ENCODE data around the gene FCGR3A. TPM values are rescaled to one million over a fixed set of nuclear protein-coding genes. Genes with fewer than 3 reads are reported as not detected.

FCGR3A gene
- total RNA-seq, 4 donors from 2014 or later = 7.6 to 18.7 (median 10.2) TPM

GRCh38 chr1:161498646-161499045 is 51.0 kb downstream of the FCGR3A start:
- DNase-seq (ENCODE audit: extremely low spot score) = no peak
- Histone ChIP-seq H3K27me3 (peaks cover 0 to 35% (median 0%) of the 10 kb centered on the region in 4 donors), H3K36me3 (no peaks in the 10 kb centered on the region), H3K4me1 (no peaks in the 10 kb centered on the region), H3K4me3 (no peak overlapping the region), H3K27ac (replicated peaks in 1 of 4) (no peak overlapping the region), H3K9me3 (no peaks in the 10 kb centered on the region)
- intact Hi-C loops (cut with DNase I) = no loop called here
- no peak for TF ChIP-seq CTCF (IDR thresholded peaks at IDR 0.05)
- TF ChIP-seq POLR2A (IDR thresholded peaks at IDR 0.05; ENCODE audit: low read depth) = no peak
- no peak for TF ChIP-seq EP300 (IDR thresholded peaks at IDR 0.05)
- TF ChIP-seq POLR2AphosphoS5 (IDR thresholded peaks at IDR 0.05) = no peak
- WGBS = 89% methylated on average over 2 of the region's 2 CpGs

DNA sequence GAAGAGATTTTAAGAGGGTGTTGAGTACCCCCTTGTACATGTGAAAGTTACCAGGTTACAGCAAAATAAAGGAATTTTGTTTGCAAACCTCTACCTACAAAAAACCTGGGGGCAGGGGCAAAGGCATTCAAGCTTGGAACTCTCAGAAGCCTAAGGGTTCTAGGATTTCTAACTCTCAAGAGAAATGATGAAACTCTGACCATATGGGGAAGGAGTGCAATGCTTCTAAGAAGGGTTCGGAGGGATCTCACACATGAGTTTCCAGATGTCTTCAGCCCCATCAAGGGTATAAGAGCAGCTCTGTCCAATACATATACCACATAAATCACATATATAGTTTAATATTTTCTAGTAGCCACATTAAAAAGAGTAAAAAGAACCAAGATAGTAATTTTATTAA is 51.7 kb downstream of the FCGR3A start:
- Histone ChIP-seq H3K27ac (replicated peaks in 1 of 4) (no peak overlapping the region), H3K27me3 (peaks cover 0 to 28% (median 0%) of the 10 kb centered on the region in 4 donors), H3K4me1 (no peaks in the 10 kb centered on the region), H3K36me3 (no peaks in the 10 kb centered on the region), H3K4me3 (no peak overlapping the region), H3K9me3 (no peaks in the 10 kb centered on the region)
- intact Hi-C loops (cut with DNase I) = no loop called here
- WGBS = 68% methylated on average over 1 of the region's 1 CpG
- TF ChIP-seq POLR2A (IDR thresholded peaks at IDR 0.05; ENCODE audit: low read depth) (no peak), POLR2AphosphoS5 (IDR thresholded peaks at IDR 0.05) (no peak), EP300 (IDR thresholded peaks at IDR 0.05) (no peak), CTCF (IDR thresholded peaks at IDR 0.05) (no peak)
- no peak for DNase-seq (ENCODE audit: extremely low spot score)

- Histone ChIP-seq H3K4me1 (no peaks in the 10 kb centered on the region), H3K36me3 (no peaks in the 10 kb centered on the region), H3K4me3 (no peak overlapping the region), H3K27ac (replicated peaks in 1 of 4) (no peak overlapping the region), H3K27me3 (peaks cover 0 to 35% (median 0%) of the 10 kb centered on the region in 4 donors), H3K9me3 (no peaks in the 10 kb centered on the region)
- DNase-seq (ENCODE audit: extremely low spot score) = no peak
- intact Hi-C loops (cut with DNase I) = no loop called here
- TF ChIP-seq CTCF (IDR thresholded peaks at IDR 0.05) = no peak
- TF ChIP-seq POLR2A (IDR thresholded peaks at IDR 0.05; ENCODE audit: low read depth) = no peak
- TF ChIP-seq EP300 (IDR thresholded peaks at IDR 0.05) = no peak
- no peak for TF ChIP-seq POLR2AphosphoS5 (IDR thresholded peaks at IDR 0.05)
Observed at GRCh38 chr1:161495490-161495889, 54.1 kb downstream of the FCGR3A start.

GRCh38 chr1:161494091-161494735 is 55.4 kb downstream of the FCGR3A start:
- intact Hi-C loops (cut with DNase I) = no loop called here
- Histone ChIP-seq H3K9me3 (no peaks in the 10 kb centered on the region), H3K4me1 (no peaks in the 10 kb centered on the region), H3K27me3 (peaks cover 0 to 39% (median 0%) of the 10 kb centered on the region in 4 donors), H3K36me3 (no peaks in the 10 kb centered on the region), H3K27ac (replicated peaks in 1 of 4) (no peak overlapping the region), H3K4me3 (no peak overlapping the region)
- no peak for DNase-seq (ENCODE audit: extremely low spot score)
- TF ChIP-seq POLR2AphosphoS5 (IDR thresholded peaks at IDR 0.05) (no peak), POLR2A (IDR thresholded peaks at IDR 0.05; ENCODE audit: low read depth) (no peak), EP300 (IDR thresholded peaks at IDR 0.05) (no peak), CTCF (IDR thresholded peaks at IDR 0.05) (no peak)
- 54% methylated on average over 3 of the region's 3 CpGs for whole genome bisulfite sequencing

- Histone ChIP-seq H3K4me1 (no peaks in the 10 kb centered on the region), H3K4me3 (no peak overlapping the region), H3K27me3 (peaks cover 0 to 40% (median 0%) of the 10 kb centered on the region in 4 donors), H3K9me3 (no peaks in the 10 kb centered on the region), H3K36me3 (no peaks in the 10 kb centered on the region), H3K27ac (replicated peaks in 1 of 4) (no peak overlapping the region)
- 85% methylated on average over 2 of the region's 2 CpGs for WGBS
- TF ChIP-seq EP300 (IDR thresholded peaks at IDR 0.05) = no peak
- no peak for TF ChIP-seq POLR2A (IDR thresholded peaks at IDR 0.05; ENCODE audit: low read depth)
- no peak for TF ChIP-seq CTCF (IDR thresholded peaks at IDR 0.05)
- TF ChIP-seq POLR2AphosphoS5 (IDR thresholded peaks at IDR 0.05) = no peak
- DNase-seq (ENCODE audit: extremely low spot score) = no peak
- intact Hi-C loops (cut with DNase I) = no loop called here
Observed at GRCh38 chr1:161492827-161493226, 56.8 kb downstream of the FCGR3A start.
